HepG2 (cell line): ENCODE measurements around the gene LPIN3. TPM values are rescaled to one million over a fixed set of nuclear protein-coding genes. Genes with fewer than 3 reads are reported as not detected.

Experiments
- AFF4 ChIP-seq: sonication (generic); formaldehyde crosslinking; IDR thresholded peaks from 2 replicates; pipeline ENCODE4 v1.4.0; 2020; ENCODE audit warnings: missing genetic modification reagents
- ARID3A ChIP-seq: IDR thresholded peaks from 2 replicates; pipeline ENCODE4 v1.6.1; 2012; ENCODE audit warnings: low read depth, low read length, improper control_type of control experiment
- HNRNPUL1 ChIP-seq: fragments of 200-400 bp; formaldehyde crosslinking; IDR thresholded peaks from 2 replicates; pipeline ENCODE4 v1.6.1; 2017; ENCODE audit warnings: low read depth, mild to moderate bottlenecking, low read length, moderate library complexity
- MTF1 ChIP-seq: sonication (generic); formaldehyde crosslinking; IDR thresholded peaks from 2 replicates; pipeline ENCODE4 v1.5.0; 2020; ENCODE audit warnings: missing genetic modification reagents
- PCBP1 ChIP-seq: fragments of 200-400 bp; formaldehyde crosslinking; IDR thresholded peaks from 2 replicates; pipeline ENCODE4 v1.6.1; 2017; ENCODE audit warnings: mild to moderate bottlenecking, low read depth, low read length, borderline replicate concordance
- SALL1 ChIP-seq: sonication (generic); formaldehyde crosslinking; IDR thresholded peaks from 2 replicates; pipeline ENCODE4 v1.8.0; 2022; ENCODE audit warnings: mild to moderate bottlenecking, missing genetic modification reagents
- TFDP2 ChIP-seq: sonication (generic); formaldehyde crosslinking; IDR thresholded peaks from 2 replicates; pipeline ENCODE4 v1.4.0; 2020; ENCODE audit warnings: missing genetic modification reagents
- XBP1 ChIP-seq: sonication (generic); formaldehyde crosslinking; IDR thresholded peaks from 2 replicates; pipeline ENCODE4 v1.5.0; 2020; ENCODE audit warnings: missing genetic modification reagents
- ZFAT ChIP-seq: sonication (generic); formaldehyde crosslinking; conservative IDR thresholded peaks from 2 replicates; pipeline ENCODE4 v1.8.1; 2023; ENCODE audit warnings: missing genetic modification reagents, inconsistent platforms
- ZFP82 ChIP-seq: sonication (generic); formaldehyde crosslinking; IDR thresholded peaks from 2 replicates; pipeline ENCODE4 v1.5.1; 2020; ENCODE audit warnings: mild to moderate bottlenecking, missing genetic modification reagents, borderline replicate concordance
- ZNF124 ChIP-seq: sonication (generic); formaldehyde crosslinking; IDR thresholded peaks from 2 replicates; pipeline ENCODE4 v1.4.0; 2020; ENCODE audit warnings: missing genetic modification reagents
- ZNF253 ChIP-seq: sonication (generic); formaldehyde crosslinking; IDR thresholded peaks from 2 replicates; pipeline ENCODE4 v1.8.0; 2022; ENCODE audit warnings: mild to moderate bottlenecking, missing genetic modification reagents, borderline replicate concordance
- ZNF317 ChIP-seq: sonication (generic); formaldehyde crosslinking; IDR thresholded peaks from 2 replicates; pipeline ENCODE4 v1.5.0; 2020; ENCODE audit warnings: mild to moderate bottlenecking, missing genetic modification reagents
- ZNF33B ChIP-seq: sonication (generic); formaldehyde crosslinking; IDR thresholded peaks from 2 replicates; pipeline ENCODE4 v1.5.1; 2020; ENCODE audit warnings: mild to moderate bottlenecking, missing genetic modification reagents
- ZNF609 ChIP-seq: sonication (generic); formaldehyde crosslinking; IDR thresholded peaks from 2 replicates; pipeline ENCODE4 v1.4.0; 2020; ENCODE audit warnings: mild to moderate bottlenecking, missing genetic modification reagents, borderline replicate concordance
- ZNF709 ChIP-seq: sonication (generic); formaldehyde crosslinking; IDR thresholded peaks from 2 replicates; pipeline ENCODE4 v1.5.0; 2020; ENCODE audit warnings: mild to moderate bottlenecking, missing genetic modification reagents
- polyA plus RNA-seq, 8 experiments: library from polyadenylated mRNA; depleted of rRNA in 3 of 8; stranded (reverse) in 7 of 8; unstranded in 1 of 8; fragments of >200 nt; fragmentation: Illumina TruSeq in 4 of 8; extraction: Trizol in 4 of 8; gene quantifications; 2 replicates each; pipeline versions ENCODE4 v1.2.1 to v1.2.3, GENCODE V29; 2011 to 2016; ENCODE audit warnings: low read depth in 4 of 8, missing spikeins in 1 of 8, mixed read lengths in 1 of 8; ENCODE audit not compliant: insufficient read depth in 1 of 8
- total RNA-seq, 5 experiments: library from RNA; depleted of rRNA; stranded (reverse); fragments of >200 nt; fragmentation: Illumina TruSeq; extraction: Trizol; gene quantifications; 2 replicates each; pipeline ENCODE4 v1.2.3, GENCODE V29; 2016; ENCODE audit warnings: low read depth in 1 of 5

The LPIN3 gene
- total and polyA plus RNA-seq, 2 of the 13 experiments (the other 11 are each of a cell fraction or from before 2014, with no cell fraction given), result 14.2 to 28.6 TPM

- TF ChIP-seq PCBP1 (no peak), ZFP82 (CRISPR knock-in tag) (no peak), AFF4 (CRISPR knock-in tag) (no peak), ZNF33B (no peak), ARID3A (no peak), SALL1 (CRISPR knock-in tag) (peak; percentile 83), ZFAT (CRISPR knock-in tag) (no peak), ZNF709 (CRISPR knock-in tag) (no peak; the same call in none of the 2 replicates), ZNF609 (CRISPR knock-in tag) (no peak; the same call in 1 of the 2 replicates), ZNF317 (CRISPR knock-in tag) (no peak), ZNF124 (CRISPR knock-in tag) (no peak), MTF1 (CRISPR knock-in tag) (no peak), TFDP2 (CRISPR knock-in tag) (peak; percentile 71), ZNF253 (CRISPR knock-in tag) (peak; percentile 83; the same call in 1 of the 2 replicates), HNRNPUL1 (no peak), XBP1 (no peak)
Measured at GRCh38 chr20:41316602-41317545, 23.7 kb upstream of the LPIN3 start (continued).
